Measurements from ENCODE around the gene ZSCAN12. TPM values are rescaled to one million over a fixed set of nuclear protein-coding genes. Genes with fewer than 3 reads are reported as not detected.
"Not testable (repeated sequence)": the region's sequence is repeated elsewhere in the genome, so short reads cannot be mapped to it uniquely, and the experiment has no call there.

Gene ZSCAN12
- total RNA-seq, 4 donors from 2014 or later: 8.1 to 13.3 (median 9.5) TPM

GRCh38 chr6:28371706-28372451, 27.7 kb downstream of the ZSCAN12 start:
- peak in 1 of 2 donors; percentile 25 for DNase-seq
- Histone ChIP-seq H3K9me3 (no peaks in the 10 kb centered on the region), H3K27me3 (no peaks in the 10 kb centered on the region), H3K36me3 (no peaks in the 10 kb centered on the region), H3K4me1 (no peaks in the 10 kb centered on the region), H3K4me3 (replicated peaks in 1 of 3) (no peak overlapping the region), H3K27ac (no peak overlapping the region)
- WGBS, 2 donors: 62 to 65% methylated on average over 9 of the region's 9 CpGs
- intact Hi-C loops (cut with DNase I): no loop called here
- TF ChIP-seq CTCF (IDR thresholded peaks at IDR 0.05) (no peak), POLR2A (IDR thresholded peaks at IDR 0.05) (no peak)

- WGBS, 2 donors: 88 to 96% methylated on average over 1 of the region's 1 CpG
- H3K4me1 ChIP-seq: no peaks in the 10 kb centered on the region
- no peak overlapping the region for H3K27ac ChIP-seq
- H3K36me3 ChIP-seq: peaks cover 0 to 1% of the 10 kb centered on the region in 2 donors
- no peaks in the 10 kb centered on the region for H3K27me3 ChIP-seq
- DNase-seq: no peak
- TF ChIP-seq POLR2A (IDR thresholded peaks at IDR 0.05) (no peak), CTCF (IDR thresholded peaks at IDR 0.05) (no peak)
- H3K4me3 ChIP-seq (replicated peaks in 1 of 3): no peak overlapping the region
- intact Hi-C loops (cut with DNase I): no loop called here
- H3K9me3 ChIP-seq: no peaks in the 10 kb centered on the region
Measured at GRCh38 chr6:28371280-28371679, 28.3 kb downstream of the ZSCAN12 start.

GRCh38 chr6:28370440-28370839, 29.1 kb downstream of the ZSCAN12 start:
- intact Hi-C loops (cut with DNase I): no loop called here
- WGBS, 2 donors: 85 to 88% methylated on average over 2 of the region's 2 CpGs
- no peak overlapping the region for H3K27ac ChIP-seq
- TF ChIP-seq POLR2A (IDR thresholded peaks at IDR 0.05): no peak
- no peak for TF ChIP-seq CTCF (IDR thresholded peaks at IDR 0.05)
- DNase-seq: no peak
- no peak overlapping the region for H3K4me3 ChIP-seq (replicated peaks in 1 of 3)
- no peaks in the 10 kb centered on the region for H3K27me3 ChIP-seq
- H3K36me3 ChIP-seq: peaks cover 0 to 10% of the 10 kb centered on the region in 2 donors
- H3K4me1 ChIP-seq: no peaks in the 10 kb centered on the region
- no peaks in the 10 kb centered on the region for H3K9me3 ChIP-seq

GRCh38 chr6:28369463-28369862, 30.1 kb downstream of the ZSCAN12 start:
- no peak for DNase-seq
- Histone ChIP-seq H3K4me1 (no peaks in the 10 kb centered on the region), H3K36me3 (peaks cover 0 to 14% of the 10 kb centered on the region in 2 donors), H3K9me3 (no peaks in the 10 kb centered on the region), H3K27ac (no peak overlapping the region), H3K27me3 (no peaks in the 10 kb centered on the region), H3K4me3 (replicated peaks in 1 of 3) (no peak overlapping the region)
- WGBS, 2 donors: 97 to 98% methylated on average over 3 of the region's 3 CpGs
- intact Hi-C loops (cut with DNase I): no loop called here
- TF ChIP-seq POLR2A (IDR thresholded peaks at IDR 0.05) (no peak), CTCF (IDR thresholded peaks at IDR 0.05) (no peak)

- no peak for DNase-seq
- 88 to 96% methylated on average over 4 of the region's 4 CpGs for WGBS, 2 donors
- Histone ChIP-seq H3K27me3 (no peaks in the 10 kb centered on the region), H3K4me1 (no peaks in the 10 kb centered on the region), H3K36me3 (peaks cover 3 to 14% of the 10 kb centered on the region in 2 donors), H3K27ac (no peak overlapping the region), H3K9me3 (no peaks in the 10 kb centered on the region), H3K4me3 (replicated peaks in 1 of 3) (no peak overlapping the region)
- no peak for TF ChIP-seq POLR2A (IDR thresholded peaks at IDR 0.05)
- TF ChIP-seq CTCF (IDR thresholded peaks at IDR 0.05): no peak
- intact Hi-C loops (cut with DNase I): no loop called here
Measured at GRCh38 chr6:28368522-28368921, 31.0 kb downstream of the ZSCAN12 start.

GRCh38 chr6:28365590-28365989, 34.0 kb downstream of the ZSCAN12 start:
- H3K9me3 ChIP-seq; intact Hi-C loops (cut with DNase I); H3K4me1 ChIP-seq; H3K27ac ChIP-seq; DNase-seq; H3K4me3 ChIP-seq (replicated peaks in 1 of 3); H3K27me3 ChIP-seq: not testable (repeated sequence)
- WGBS, 2 donors: 95 to 97% methylated on average over 4 of the region's 4 CpGs
- peaks cover 7 to 17% of the 10 kb centered on the region in 2 donors for H3K36me3 ChIP-seq

Data from thyroid gland (tissue), 4 donors.